Activated gamma-delta T cell (primary cell): ENCODE data around the gene SLC6A12.

ENCODE experiments used
- DNase-seq: peaks from one replicate; lab custom pipeline; 2025; lab: John Stamatoyannopoulos, UW

SLC6A12 gene

GRCh38 chr12:234891-235415, 21.0 kb upstream of the SLC6A12 start:
- no peak for DNase-seq

- no peak for DNase-seq
These were observed 20.1 kb upstream of the SLC6A12 start for GRCh38 chr12:234019-234418.

GRCh38 chr12:233615-233968, 19.6 kb upstream of the SLC6A12 start:
- DNase-seq: no peak

GRCh38 chr12:232731-233614, 19.0 kb upstream of the SLC6A12 start:
- no peak for DNase-seq

- no peak for DNase-seq
These were observed 17.1 kb upstream of the SLC6A12 start for GRCh38 chr12:230925-231671.

GRCh38 chr12:229441-230191, 15.7 kb upstream of the SLC6A12 start:
- no peak for DNase-seq

- DNase-seq: no peak
These were observed 14.9 kb upstream of the SLC6A12 start for GRCh38 chr12:228846-229200.

GRCh38 chr12:227923-228845, 14.2 kb upstream of the SLC6A12 start:
- DNase-seq: no peak

- no peak for DNase-seq
These were observed 13.4 kb upstream of the SLC6A12 start for GRCh38 chr12:227286-227915.

GRCh38 chr12:226401-226800, 12.4 kb upstream of the SLC6A12 start:
- DNase-seq: no peak

- no peak for DNase-seq
These were observed 11.1 kb upstream of the SLC6A12 start for GRCh38 chr12:225012-225411.

- no peak for DNase-seq
These were observed 10.4 kb upstream of the SLC6A12 start for GRCh38 chr12:224330-224729.

GRCh38 chr12:223841-224240, 9.9 kb upstream of the SLC6A12 start:
- DNase-seq: no peak

- DNase-seq: no peak
These were observed 7.8 kb upstream of the SLC6A12 start for GRCh38 chr12:221736-222135.

- DNase-seq: no peak
These were observed 7.1 kb upstream of the SLC6A12 start for GRCh38 chr12:220946-221550.

GRCh38 chr12:220491-220890, 6.5 kb upstream of the SLC6A12 start:
- DNase-seq: no peak

- no peak for DNase-seq
These were observed 6.0 kb upstream of the SLC6A12 start for GRCh38 chr12:219891-220352.

- DNase-seq: no peak
These were observed 5.0 kb upstream of the SLC6A12 start for GRCh38 chr12:218728-219590.

GRCh38 chr12:218221-218620, 4.3 kb upstream of the SLC6A12 start:
- DNase-seq: no peak
